HAP-1 (cell line): ENCODE results near the gene TGFBR1.
A peak's percentile ranks its signal among the peaks of the same experiment; 100 is the strongest.

ENCODE experiments used
- DNase-seq, 2 experiments: peaks; one replicate each; pipeline ENCODE4 v3.0.0-alpha.2; 2016 to 2020; ENCODE audit warnings: low spot score in 2 of 2
- H3K27me3 ChIP-seq: fragments of 250-450 bp; sonication (Bioruptor Pico); 2 replicates; pipeline ENCODE4 v1.5.1; 2020; ENCODE audit warnings: low read depth, mild to moderate bottlenecking, moderate library complexity
- H3K36me3 ChIP-seq: fragments of 250-450 bp; sonication (Bioruptor Pico); replicated peaks from 2 replicates; pipeline ENCODE4 v1.5.1; 2020; ENCODE audit warnings: mild to moderate bottlenecking
- H3K4me1 ChIP-seq: fragments of 250-450 bp; sonication (Bioruptor Pico); 2 replicates; pipeline ENCODE4 v1.5.1; 2020; ENCODE audit warnings: mild to moderate bottlenecking
- H3K4me3 ChIP-seq: fragments of 250-450 bp; sonication (Bioruptor Pico); 2 replicates; pipeline ENCODE4 v1.5.1; 2020; ENCODE audit warnings: mild to moderate bottlenecking, moderate library complexity
- H3K9me3 ChIP-seq: fragments of 250-450 bp; sonication (Bioruptor Pico); 2 replicates; pipeline ENCODE4 v1.5.1; 2020; ENCODE audit warnings: mild to moderate bottlenecking, moderate library complexity
- in situ Hi-C: fragments of 300-500 bp; cut with MboI; formaldehyde crosslinking; loops from 3 replicates; pipeline ENCODE4 v1.14.3; 2020; ENCODE audit warnings: low sequenced_read_pairs, inconsistent platforms, mixed read lengths

The TGFBR1 gene

DNA sequence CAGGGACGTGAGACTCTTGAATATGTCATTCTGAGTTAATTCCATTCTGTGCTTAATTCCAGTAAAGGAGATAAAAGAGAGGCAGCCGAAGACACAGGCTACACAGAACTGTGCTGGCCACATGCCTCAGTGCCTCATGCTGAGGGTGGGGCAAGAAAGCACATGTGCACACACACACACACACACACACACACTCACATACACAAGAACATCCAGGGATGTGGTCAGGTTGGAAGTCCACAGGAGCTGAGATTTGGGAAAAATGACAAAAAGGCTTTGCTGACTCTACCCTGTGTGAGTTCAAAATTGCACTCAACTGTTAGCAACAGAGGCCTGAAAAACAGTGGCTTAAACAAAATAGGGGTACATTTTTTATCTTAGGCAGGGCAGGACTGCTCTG, 76.3 kb downstream of the TGFBR1 start:
- in situ Hi-C loops: loop anchor here (25.0 kb wide), 2 partner anchors 831 to 1406 kb away; partner anchors contain the start of gene CAVIN4

GRCh38 chr9:99181621-99182020, 76.7 kb downstream of the TGFBR1 start:
- Histone ChIP-seq H3K9me3 (no peaks in the 10 kb centered on the region), H3K36me3 (no peaks in the 10 kb centered on the region), H3K4me1 (no peaks in the 10 kb centered on the region), H3K27me3 (no peaks in the 10 kb centered on the region), H3K4me3 (no peak overlapping the region)
- in situ Hi-C loops: loop anchor here (25.0 kb wide), 2 partner anchors 831 to 1406 kb away; partner anchors contain the start of gene CAVIN4
- DNase-seq: no peak

More for the DNA sequence above, 76.3 kb downstream of the TGFBR1 start:
- no peak for DNase-seq
- Histone ChIP-seq H3K9me3 (no peaks in the 10 kb centered on the region), H3K4me1 (no peaks in the 10 kb centered on the region), H3K4me3 (no peak overlapping the region), H3K36me3 (no peaks in the 10 kb centered on the region), H3K27me3 (no peaks in the 10 kb centered on the region)

DNA sequence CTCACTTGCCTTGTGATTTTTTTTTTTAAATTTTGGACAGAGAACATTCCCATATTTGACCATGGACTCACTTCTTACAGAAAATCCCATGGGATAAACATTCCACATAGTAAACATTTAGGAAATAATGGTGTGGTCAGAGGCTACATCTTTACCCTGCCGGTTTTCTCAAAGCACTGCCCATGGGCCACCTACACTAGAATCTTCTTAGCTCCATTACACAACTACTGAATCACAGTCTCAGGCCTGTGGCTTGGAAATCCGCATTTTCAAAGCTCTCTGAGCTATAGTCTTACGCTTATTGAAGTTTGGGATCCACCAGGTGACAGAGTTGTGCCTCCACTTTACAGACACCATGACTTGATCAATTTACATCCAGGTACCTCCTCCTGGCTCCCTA, 77.4 kb downstream of the TGFBR1 start:
- DNase-seq: no peak
- Histone ChIP-seq H3K9me3 (no peaks in the 10 kb centered on the region), H3K36me3 (no peaks in the 10 kb centered on the region), H3K27me3 (no peaks in the 10 kb centered on the region), H3K4me1 (no peaks in the 10 kb centered on the region), H3K4me3 (no peak overlapping the region)
- in situ Hi-C loops: loop anchor here (25.0 kb wide), 2 partner anchors 830 to 1405 kb away; partner anchors contain the start of gene CAVIN4

DNA sequence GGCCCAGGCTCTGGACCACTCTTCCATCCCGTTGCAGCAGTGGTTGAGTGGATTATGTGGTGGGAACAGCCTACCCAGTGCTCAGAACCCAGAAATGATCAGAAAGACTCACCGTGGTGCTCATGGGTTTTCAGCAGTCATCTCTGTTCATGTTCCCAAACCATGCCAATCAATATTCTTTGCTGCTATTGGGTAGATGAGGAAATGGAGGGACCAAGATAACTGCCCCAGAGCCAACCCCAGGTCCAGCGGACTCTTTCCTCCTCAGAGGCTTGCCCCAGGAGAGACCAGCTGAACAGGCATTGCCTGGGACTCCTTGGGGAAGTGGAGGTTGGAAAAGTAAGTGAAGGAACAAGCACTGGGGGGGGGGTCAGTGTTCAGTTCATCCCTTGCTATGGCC, 78.7 kb downstream of the TGFBR1 start:
- DNase-seq: no peak
- Histone ChIP-seq H3K27me3 (peaks cover 10% of the 10 kb centered on the region), H3K36me3 (no peaks in the 10 kb centered on the region), H3K4me1 (no peaks in the 10 kb centered on the region), H3K4me3 (no peak overlapping the region), H3K9me3 (no peaks in the 10 kb centered on the region)
- in situ Hi-C loops: loop anchor here (25.0 kb wide), 2 partner anchors 829 to 1404 kb away; partner anchors contain the start of gene CAVIN4

DNA sequence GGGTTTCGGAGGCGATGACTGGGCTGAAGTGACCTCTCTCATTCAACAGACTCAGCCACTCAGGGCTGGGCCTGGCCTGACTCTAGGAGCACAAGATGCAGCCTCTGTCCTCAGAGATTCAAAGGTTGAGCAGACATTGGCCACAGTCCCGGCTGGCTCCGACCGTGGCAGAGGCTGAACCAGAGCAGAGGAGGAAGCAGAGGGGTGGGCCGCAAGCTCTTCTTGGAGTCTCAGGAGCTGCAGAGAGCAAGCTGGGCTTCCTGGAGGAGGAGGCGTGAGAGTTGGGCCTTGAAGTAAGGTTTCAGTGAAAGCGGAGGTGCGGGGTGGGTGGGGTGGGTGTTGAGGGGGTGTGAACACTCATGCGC, 79.2 kb downstream of the TGFBR1 start:
- Histone ChIP-seq H3K4me1 (no peaks in the 10 kb centered on the region), H3K4me3 (no peak overlapping the region), H3K36me3 (no peaks in the 10 kb centered on the region), H3K27me3 (peaks cover 11% of the 10 kb centered on the region), H3K9me3 (no peaks in the 10 kb centered on the region)
- in situ Hi-C loops: loop anchor here (25.0 kb wide), 2 partner anchors 828 to 1403 kb away; partner anchors contain the start of gene CAVIN4
- DNase-seq: no peak

DNA sequence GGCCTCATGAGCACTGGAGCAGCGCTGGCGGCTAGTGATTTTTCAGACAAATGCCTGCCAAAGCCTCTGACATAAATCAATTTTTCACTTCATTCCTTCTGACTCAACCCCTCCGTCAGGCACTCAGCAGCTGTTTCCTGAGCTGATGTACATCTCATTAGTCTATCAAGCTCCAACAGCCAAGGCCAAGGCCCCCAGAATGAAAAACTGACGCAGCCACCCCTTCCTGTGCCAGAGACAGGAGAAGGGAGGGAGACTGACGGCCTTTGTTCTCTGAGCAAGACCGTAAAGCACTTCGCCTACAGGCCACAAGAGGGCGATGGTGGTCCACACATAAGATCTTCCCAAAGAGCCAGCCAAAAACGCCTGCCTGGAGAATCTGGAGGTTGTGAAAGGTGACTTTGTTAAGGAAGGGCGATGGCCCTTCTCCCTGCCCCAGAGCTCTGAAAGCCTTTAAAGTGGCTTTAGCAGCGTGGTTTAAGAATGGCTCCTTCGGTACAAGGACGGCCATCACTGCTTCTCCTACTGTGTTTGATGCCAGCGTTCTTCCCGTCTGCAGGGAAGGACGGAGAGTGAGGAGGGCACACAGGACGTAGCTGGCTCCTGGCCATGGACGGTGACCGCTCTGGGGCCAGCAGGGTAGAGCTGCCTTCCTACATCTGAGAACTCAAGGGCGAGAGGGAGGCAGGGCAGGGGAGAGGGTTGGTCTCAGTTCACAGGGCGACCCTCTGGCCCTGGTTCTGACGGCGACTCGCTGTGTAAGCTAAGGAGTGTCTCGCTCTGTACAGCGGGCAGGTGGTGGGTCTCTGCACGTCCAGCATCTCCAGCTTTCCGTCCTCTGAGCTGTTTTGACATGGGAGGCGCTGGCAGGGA, 79.8 kb downstream of the TGFBR1 start:
- Histone ChIP-seq H3K9me3 (no peaks in the 10 kb centered on the region), H3K27me3 (peaks cover 13% of the 10 kb centered on the region), H3K4me3 (no peak overlapping the region), H3K4me1 (no peaks in the 10 kb centered on the region), H3K36me3 (no peaks in the 10 kb centered on the region)
- in situ Hi-C loops: loop anchor here (25.0 kb wide), 2 partner anchors 828 to 1403 kb away; partner anchors contain the start of gene CAVIN4
- peak; percentile 67 to 89 for DNase-seq

- H3K4me3 ChIP-seq: no peak overlapping the region
- H3K36me3 ChIP-seq: no peaks in the 10 kb centered on the region
- in situ Hi-C loops: loop anchor here (25.0 kb wide), 2 partner anchors 827 to 1402 kb away; partner anchors contain the start of gene CAVIN4
- no peaks in the 10 kb centered on the region for H3K4me1 ChIP-seq
- peaks cover 13% of the 10 kb centered on the region for H3K27me3 ChIP-seq
- DNase-seq: no peak
- no peaks in the 10 kb centered on the region for H3K9me3 ChIP-seq
These were observed 80.4 kb downstream of the TGFBR1 start for GRCh38 chr9:99185348-99185632.

GRCh38 chr9:99185934-99186333, 81.0 kb downstream of the TGFBR1 start:
- no peaks in the 10 kb centered on the region for H3K4me1 ChIP-seq
- in situ Hi-C loops: loop anchor here (25.0 kb wide), 2 partner anchors 826 to 1401 kb away; partner anchors contain the start of gene CAVIN4
- no peak for DNase-seq

DNA sequence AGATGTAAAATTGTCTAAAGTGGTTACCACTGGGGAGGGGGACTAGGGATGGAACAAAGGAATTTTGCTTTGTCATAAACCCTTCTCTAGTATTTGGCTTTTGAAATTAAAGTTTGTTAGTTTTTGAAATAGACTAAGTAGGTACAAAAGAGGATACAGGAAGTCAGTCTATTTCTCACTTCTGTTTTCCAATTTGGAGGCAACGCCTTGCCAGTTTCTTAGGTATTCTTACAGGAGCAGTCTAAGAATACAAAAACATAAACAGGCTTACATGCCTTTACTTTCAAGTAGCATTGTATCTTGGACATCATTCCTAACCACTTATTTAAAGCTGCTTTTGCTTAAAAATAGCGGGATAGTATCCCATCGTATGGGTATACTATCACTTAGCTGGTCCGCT, 82.4 kb downstream of the TGFBR1 start:
- H3K4me3 ChIP-seq: no peak overlapping the region
- no peaks in the 10 kb centered on the region for H3K9me3 ChIP-seq
- H3K27me3 ChIP-seq: peaks cover 13% of the 10 kb centered on the region
- H3K4me1 ChIP-seq: no peaks in the 10 kb centered on the region
- no peaks in the 10 kb centered on the region for H3K36me3 ChIP-seq
- in situ Hi-C loops: loop anchor here (25.0 kb wide), 2 partner anchors 825 to 1400 kb away; partner anchors contain the start of gene CAVIN4
- no peak for DNase-seq

More at GRCh38 chr9:99185934-99186333, 81.0 kb downstream of the TGFBR1 start:
- Histone ChIP-seq H3K36me3 (no peaks in the 10 kb centered on the region), H3K9me3 (no peaks in the 10 kb centered on the region), H3K4me3 (no peak overlapping the region), H3K27me3 (peaks cover 13% of the 10 kb centered on the region)

GRCh38 chr9:99189186-99189585, 84.3 kb downstream of the TGFBR1 start:
- in situ Hi-C loops: loop anchor here (25.0 kb wide), 2 partner anchors 823 to 1398 kb away; partner anchors contain the start of gene CAVIN4
- H3K9me3 ChIP-seq: no peaks in the 10 kb centered on the region
- DNase-seq: no peak
- H3K4me3 ChIP-seq: no peak overlapping the region
- H3K4me1 ChIP-seq: no peaks in the 10 kb centered on the region
- H3K27me3 ChIP-seq: peaks cover 20% of the 10 kb centered on the region
- no peaks in the 10 kb centered on the region for H3K36me3 ChIP-seq

DNA sequence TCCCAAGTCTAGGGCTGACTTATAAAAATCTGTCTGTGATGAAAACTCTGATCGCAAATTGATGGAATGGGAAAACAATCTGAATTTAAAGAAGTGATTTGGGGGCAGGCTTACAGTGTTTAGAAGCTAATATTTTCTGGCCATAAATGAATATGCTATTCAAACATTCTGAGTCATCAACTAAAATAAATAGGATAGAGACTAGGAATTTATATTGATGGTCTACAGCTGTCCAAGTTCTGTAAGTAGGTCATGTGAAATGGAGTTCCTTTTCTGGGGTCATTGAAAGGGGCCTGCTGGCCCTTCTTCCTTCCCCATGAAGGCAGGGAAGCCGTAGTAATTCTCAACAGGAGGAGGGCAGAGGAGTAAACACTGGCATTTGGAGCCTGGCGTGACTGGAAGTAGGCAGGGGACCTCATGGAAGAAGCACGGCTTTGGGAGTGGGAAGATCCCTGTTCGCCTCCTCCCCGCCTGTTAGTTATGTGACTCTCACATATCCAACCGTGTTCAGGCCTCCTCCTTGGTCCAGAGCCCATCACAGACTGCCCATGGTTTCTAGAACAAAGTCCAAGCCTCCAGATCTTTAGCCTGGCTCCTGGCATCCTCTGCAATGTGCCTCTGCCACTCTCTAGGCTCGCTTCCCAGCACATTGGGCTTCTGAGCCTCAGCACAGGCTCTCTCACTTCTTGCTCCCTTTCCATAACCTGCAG, 85.1 kb downstream of the TGFBR1 start:
- no peaks in the 10 kb centered on the region for H3K36me3 ChIP-seq
- no peak for DNase-seq
- no peaks in the 10 kb centered on the region for H3K9me3 ChIP-seq
- no peaks in the 10 kb centered on the region for H3K4me1 ChIP-seq
- H3K27me3 ChIP-seq: peaks cover 23% of the 10 kb centered on the region
- H3K4me3 ChIP-seq: no peak overlapping the region
- in situ Hi-C loops: loop anchor here (25.0 kb wide), 2 partner anchors 822 to 1397 kb away; partner anchors contain the start of gene CAVIN4

DNA sequence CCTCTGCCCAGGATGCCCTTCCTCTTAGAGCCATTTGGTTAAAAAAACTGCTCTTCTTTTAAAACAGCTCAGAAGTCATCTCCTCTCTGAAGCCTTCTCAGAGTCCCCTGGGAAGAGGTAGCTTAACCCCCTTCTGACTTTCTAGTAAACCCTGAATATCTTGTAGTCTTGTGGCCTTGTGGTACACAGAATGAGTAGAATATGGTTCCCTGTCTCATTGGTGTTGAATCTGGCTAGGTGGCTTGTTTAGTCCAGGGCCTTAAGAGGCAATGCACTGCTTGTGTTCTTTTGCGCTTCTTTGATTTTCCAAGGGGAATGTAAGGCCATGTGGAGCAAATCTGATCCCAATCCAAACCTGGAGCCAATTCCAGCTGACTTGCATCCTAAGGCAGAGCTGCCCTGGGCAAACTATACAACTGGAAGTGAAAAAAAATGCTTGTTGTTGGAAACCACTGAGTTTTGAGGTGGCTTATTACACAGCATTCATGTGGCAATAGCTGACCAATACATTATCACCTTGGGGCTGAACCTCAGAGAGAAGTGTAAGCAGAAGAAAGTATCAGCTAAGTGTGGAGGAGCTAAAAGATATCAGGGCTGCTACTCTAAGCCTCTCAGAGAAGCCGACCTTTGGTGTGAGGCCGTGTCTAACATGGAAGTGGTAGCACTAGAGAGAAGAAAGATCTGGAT, 85.8 kb downstream of the TGFBR1 start:
- Histone ChIP-seq H3K4me3 (no peak overlapping the region), H3K36me3 (no peaks in the 10 kb centered on the region), H3K27me3 (peaks cover 23% of the 10 kb centered on the region), H3K4me1 (no peaks in the 10 kb centered on the region), H3K9me3 (no peaks in the 10 kb centered on the region)
- in situ Hi-C loops: loop anchor here (25.0 kb wide), 2 partner anchors 822 to 1397 kb away; partner anchors contain the start of gene CAVIN4
- DNase-seq: no peak

DNA sequence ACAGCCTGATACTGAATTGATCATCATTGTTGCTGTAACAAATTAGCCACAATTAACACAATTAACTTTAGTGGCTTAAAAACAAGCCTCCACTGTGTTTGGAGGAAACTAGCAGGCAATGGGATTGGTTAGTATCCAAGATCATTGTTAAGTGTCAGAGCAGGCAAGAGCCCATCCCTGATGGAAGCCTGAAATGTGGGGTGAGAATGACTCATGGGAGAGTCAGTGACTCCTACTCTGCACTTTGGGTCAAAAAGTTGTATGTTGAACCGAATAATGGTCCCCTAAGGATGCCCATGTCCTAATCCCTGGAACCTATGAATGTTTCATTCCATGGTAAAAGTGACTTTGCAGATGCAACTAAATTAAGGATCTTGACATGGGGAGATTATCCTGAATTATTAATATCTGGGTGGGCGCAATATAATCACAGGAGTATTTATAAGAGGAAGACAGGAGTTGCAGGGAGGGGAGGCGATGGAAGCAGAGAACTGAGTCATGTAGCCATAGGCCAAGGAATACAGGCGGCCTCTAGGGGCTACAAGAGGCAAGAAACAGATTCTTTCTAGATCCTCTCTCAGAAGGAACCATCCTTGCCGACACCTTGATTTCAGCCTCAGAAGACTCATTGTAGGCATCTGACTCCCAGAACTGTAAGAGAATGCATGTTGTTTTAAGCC, 88.0 kb downstream of the TGFBR1 start:
- Histone ChIP-seq H3K36me3 (no peaks in the 10 kb centered on the region), H3K4me1 (peaks cover 3% of the 10 kb centered on the region; the same call in 1 of the 2 replicates), H3K27me3 (peaks cover 18% of the 10 kb centered on the region), H3K4me3 (no peak overlapping the region), H3K9me3 (no peaks in the 10 kb centered on the region)
- in situ Hi-C loops: loop anchor here (25.0 kb wide), 2 partner anchors 819 to 1394 kb away; partner anchors contain the start of gene CAVIN4
- no peak for DNase-seq
